Liver (tissue), 3 donors: ENCODE data around the gene PGS1.

ENCODE experiments used
- EGR1 ChIP-seq, 2 donors: IDR thresholded peaks; 2 replicates each; pipeline ENCODE4 v1.6.1; 2016 to 2018; ENCODE audit warnings: antibody characterized with exemption in 2 of 2, low read depth in 2 of 2
- GABPA ChIP-seq, 2 donors: IDR thresholded peaks in 1 of 2; conservative IDR thresholded peaks in 1 of 2; 2 replicates each; pipeline ENCODE4 v1.6.1; 2016; ENCODE audit warnings: antibody characterized with exemption in 2 of 2, mild to moderate bottlenecking in 1 of 2, moderate library complexity in 1 of 2
- RAD21 ChIP-seq, 2 donors: IDR thresholded peaks; 2 replicates each; pipeline ENCODE4 v1.6.1; 2016; ENCODE audit warnings: antibody characterized with exemption in 2 of 2, mild to moderate bottlenecking in 2 of 2
- SP1 ChIP-seq: IDR thresholded peaks from 2 replicates; pipeline ENCODE4 v1.6.1; 2018; ENCODE audit warnings: antibody characterized with exemption, mild to moderate bottlenecking
- TAF1 ChIP-seq: conservative IDR thresholded peaks from 2 replicates; pipeline ENCODE4 v1.6.1; 2016; ENCODE audit warnings: antibody characterized with exemption, mild to moderate bottlenecking
- YY1 ChIP-seq: IDR thresholded peaks from 2 replicates; pipeline ENCODE4 v1.6.1; 2016; ENCODE audit warnings: antibody characterized with exemption, mild to moderate bottlenecking
- TF ChIP-seq, protein P1 (sequence below): fragments of 150-350 bp; IDR thresholded peaks from 2 replicates; pipeline ENCODE4 v1.5.1; 2017; ENCODE audit warnings: improper control_type of control experiment, low read depth, low read length; ENCODE audit not compliant: missing input control
- TF ChIP-seq, protein P2 (sequence below): IDR thresholded peaks from 2 replicates; pipeline ENCODE4 v1.6.1; 2016; ENCODE audit warnings: antibody characterized with exemption
- TF ChIP-seq, protein P3 (sequence below): IDR thresholded peaks from 2 replicates; pipeline ENCODE4 v1.6.1; 2016; ENCODE audit warnings: antibody characterized with exemption, mild to moderate bottlenecking
- TF ChIP-seq, protein P4 (sequence below): IDR thresholded peaks from 2 replicates; pipeline ENCODE4 v1.6.1; 2016; ENCODE audit warnings: antibody characterized with exemption
- donor health status: healthy.
- donor health status: healthy.

DNA sequence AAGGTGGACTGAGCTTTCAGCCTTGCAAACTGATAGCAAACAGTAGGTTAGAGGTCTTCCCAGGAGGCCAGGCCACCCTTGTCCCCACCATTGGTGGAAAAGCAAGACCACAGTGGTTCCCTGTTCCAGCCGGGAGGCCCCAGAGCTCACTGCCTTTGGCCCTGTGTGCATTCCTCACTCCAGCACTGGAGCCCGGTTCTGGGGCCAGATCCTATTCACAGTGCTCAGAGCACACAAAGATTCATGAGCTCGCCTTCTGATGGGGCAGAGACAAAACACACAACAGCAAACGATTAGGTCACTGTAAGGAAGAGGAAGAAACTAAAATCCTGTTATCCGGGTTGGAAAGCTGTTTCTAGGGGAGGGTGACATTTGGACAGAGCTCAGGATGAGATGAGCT is 5.6 kb upstream of the PGS1 start:
- TF ChIP-seq, protein P1, sequence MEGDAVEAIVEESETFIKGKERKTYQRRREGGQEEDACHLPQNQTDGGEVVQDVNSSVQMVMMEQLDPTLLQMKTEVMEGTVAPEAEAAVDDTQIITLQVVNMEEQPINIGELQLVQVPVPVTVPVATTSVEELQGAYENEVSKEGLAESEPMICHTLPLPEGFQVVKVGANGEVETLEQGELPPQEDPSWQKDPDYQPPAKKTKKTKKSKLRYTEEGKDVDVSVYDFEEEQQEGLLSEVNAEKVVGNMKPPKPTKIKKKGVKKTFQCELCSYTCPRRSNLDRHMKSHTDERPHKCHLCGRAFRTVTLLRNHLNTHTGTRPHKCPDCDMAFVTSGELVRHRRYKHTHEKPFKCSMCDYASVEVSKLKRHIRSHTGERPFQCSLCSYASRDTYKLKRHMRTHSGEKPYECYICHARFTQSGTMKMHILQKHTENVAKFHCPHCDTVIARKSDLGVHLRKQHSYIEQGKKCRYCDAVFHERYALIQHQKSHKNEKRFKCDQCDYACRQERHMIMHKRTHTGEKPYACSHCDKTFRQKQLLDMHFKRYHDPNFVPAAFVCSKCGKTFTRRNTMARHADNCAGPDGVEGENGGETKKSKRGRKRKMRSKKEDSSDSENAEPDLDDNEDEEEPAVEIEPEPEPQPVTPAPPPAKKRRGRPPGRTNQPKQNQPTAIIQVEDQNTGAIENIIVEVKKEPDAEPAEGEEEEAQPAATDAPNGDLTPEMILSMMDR, result no peak
- TF ChIP-seq, protein P2, sequence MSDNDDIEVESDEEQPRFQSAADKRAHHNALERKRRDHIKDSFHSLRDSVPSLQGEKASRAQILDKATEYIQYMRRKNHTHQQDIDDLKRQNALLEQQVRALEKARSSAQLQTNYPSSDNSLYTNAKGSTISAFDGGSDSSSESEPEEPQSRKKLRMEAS, result no peak
- TF ChIP-seq, protein P3, sequence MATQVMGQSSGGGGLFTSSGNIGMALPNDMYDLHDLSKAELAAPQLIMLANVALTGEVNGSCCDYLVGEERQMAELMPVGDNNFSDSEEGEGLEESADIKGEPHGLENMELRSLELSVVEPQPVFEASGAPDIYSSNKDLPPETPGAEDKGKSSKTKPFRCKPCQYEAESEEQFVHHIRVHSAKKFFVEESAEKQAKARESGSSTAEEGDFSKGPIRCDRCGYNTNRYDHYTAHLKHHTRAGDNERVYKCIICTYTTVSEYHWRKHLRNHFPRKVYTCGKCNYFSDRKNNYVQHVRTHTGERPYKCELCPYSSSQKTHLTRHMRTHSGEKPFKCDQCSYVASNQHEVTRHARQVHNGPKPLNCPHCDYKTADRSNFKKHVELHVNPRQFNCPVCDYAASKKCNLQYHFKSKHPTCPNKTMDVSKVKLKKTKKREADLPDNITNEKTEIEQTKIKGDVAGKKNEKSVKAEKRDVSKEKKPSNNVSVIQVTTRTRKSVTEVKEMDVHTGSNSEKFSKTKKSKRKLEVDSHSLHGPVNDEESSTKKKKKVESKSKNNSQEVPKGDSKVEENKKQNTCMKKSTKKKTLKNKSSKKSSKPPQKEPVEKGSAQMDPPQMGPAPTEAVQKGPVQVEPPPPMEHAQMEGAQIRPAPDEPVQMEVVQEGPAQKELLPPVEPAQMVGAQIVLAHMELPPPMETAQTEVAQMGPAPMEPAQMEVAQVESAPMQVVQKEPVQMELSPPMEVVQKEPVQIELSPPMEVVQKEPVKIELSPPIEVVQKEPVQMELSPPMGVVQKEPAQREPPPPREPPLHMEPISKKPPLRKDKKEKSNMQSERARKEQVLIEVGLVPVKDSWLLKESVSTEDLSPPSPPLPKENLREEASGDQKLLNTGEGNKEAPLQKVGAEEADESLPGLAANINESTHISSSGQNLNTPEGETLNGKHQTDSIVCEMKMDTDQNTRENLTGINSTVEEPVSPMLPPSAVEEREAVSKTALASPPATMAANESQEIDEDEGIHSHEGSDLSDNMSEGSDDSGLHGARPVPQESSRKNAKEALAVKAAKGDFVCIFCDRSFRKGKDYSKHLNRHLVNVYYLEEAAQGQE, result no peak
- TF ChIP-seq SP1 (no peak), TAF1 (no peak), YY1 (no peak), RAD21 (IDR thresholded peaks at IDR 0.05) (no peak), EGR1 (IDR thresholded peaks at IDR 0.05; ENCODE audit: low read depth in 2 of 2) (no peak), GABPA (IDR thresholded peaks at IDR 0.05 in 1 of 2, conservative IDR thresholded peaks at IDR 0.05 in 1 of 2) (no peak)
- TF ChIP-seq, protein P4, sequence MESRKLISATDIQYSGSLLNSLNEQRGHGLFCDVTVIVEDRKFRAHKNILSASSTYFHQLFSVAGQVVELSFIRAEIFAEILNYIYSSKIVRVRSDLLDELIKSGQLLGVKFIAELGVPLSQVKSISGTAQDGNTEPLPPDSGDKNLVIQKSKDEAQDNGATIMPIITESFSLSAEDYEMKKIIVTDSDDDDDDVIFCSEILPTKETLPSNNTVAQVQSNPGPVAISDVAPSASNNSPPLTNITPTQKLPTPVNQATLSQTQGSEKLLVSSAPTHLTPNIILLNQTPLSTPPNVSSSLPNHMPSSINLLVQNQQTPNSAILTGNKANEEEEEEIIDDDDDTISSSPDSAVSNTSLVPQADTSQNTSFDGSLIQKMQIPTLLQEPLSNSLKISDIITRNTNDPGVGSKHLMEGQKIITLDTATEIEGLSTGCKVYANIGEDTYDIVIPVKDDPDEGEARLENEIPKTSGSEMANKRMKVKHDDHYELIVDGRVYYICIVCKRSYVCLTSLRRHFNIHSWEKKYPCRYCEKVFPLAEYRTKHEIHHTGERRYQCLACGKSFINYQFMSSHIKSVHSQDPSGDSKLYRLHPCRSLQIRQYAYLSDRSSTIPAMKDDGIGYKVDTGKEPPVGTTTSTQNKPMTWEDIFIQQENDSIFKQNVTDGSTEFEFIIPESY, result no peak
